ENCODE data around the gene AMH. TPM values are rescaled to one million over a fixed set of nuclear protein-coding genes. Genes with fewer than 3 reads are reported as not detected.

AMH gene
- total RNA-seq, 1 donor, result under 0.01 TPM

DNA sequence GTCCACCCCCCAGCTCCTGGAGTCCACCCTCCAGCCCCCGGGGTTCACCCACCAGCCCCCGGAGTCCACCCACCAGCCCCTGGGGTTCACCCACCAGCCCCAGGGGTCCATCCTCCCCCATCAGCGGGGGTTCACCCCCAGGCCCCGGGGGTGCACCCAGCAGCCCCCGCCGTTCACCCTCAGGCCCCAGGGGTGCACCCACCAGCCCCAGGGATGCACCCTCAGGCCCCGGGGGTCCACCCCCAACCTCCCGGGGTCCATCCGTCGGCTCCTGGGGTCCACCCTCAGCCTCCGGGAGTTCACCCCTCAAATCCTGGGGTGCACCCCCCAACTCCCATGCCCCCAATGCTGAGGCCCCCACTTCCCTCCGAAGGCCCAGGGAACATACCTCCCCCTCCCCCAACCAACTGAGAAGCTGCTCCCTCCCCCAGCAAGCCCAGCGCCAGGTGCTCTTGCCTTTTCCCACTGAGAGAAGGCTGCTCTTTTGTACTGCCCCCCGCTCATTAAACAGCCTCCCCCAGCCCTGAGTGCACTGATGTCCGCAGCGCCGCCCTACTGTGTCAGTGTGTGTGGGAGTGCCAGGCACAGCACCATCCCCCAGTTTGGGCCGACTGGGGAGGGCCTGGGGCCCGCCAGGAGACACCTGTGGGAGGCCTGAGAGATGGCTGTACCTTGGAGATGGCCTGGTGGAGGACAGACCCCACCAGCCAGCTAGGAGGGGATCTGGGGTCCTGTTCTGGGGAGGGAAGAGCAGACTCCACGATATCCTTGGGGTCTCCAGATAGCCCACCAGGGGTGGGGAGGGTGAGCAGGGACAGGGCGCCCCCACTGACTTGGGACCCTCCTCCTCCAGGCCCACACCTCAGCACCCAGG, 750 bp upstream of the AMH start:
- peaks cover 46% of the 10 kb centered on the region for H4K20me1 ChIP-seq (ENCODE audit: insufficient read depth, low read length)
- H3K36me3 ChIP-seq (ENCODE audit: insufficient read depth, low read length), result peaks cover 35% of the 10 kb centered on the region
- peaks cover 26% of the 10 kb centered on the region for H3K79me2 ChIP-seq (ENCODE audit: insufficient read depth, low read length)
- peaks cover 37% of the 10 kb centered on the region for H3K27me3 ChIP-seq (ENCODE audit: insufficient read depth, low read length)
- H3K4me1 ChIP-seq (ENCODE audit: insufficient read depth, low read length), result no peaks in the 10 kb centered on the region
- H3K9me3 ChIP-seq (ENCODE audit: low read depth, low read length), result no peaks in the 10 kb centered on the region
- TF ChIP-seq, protein P1, sequence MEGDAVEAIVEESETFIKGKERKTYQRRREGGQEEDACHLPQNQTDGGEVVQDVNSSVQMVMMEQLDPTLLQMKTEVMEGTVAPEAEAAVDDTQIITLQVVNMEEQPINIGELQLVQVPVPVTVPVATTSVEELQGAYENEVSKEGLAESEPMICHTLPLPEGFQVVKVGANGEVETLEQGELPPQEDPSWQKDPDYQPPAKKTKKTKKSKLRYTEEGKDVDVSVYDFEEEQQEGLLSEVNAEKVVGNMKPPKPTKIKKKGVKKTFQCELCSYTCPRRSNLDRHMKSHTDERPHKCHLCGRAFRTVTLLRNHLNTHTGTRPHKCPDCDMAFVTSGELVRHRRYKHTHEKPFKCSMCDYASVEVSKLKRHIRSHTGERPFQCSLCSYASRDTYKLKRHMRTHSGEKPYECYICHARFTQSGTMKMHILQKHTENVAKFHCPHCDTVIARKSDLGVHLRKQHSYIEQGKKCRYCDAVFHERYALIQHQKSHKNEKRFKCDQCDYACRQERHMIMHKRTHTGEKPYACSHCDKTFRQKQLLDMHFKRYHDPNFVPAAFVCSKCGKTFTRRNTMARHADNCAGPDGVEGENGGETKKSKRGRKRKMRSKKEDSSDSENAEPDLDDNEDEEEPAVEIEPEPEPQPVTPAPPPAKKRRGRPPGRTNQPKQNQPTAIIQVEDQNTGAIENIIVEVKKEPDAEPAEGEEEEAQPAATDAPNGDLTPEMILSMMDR (IDR thresholded peaks at IDR 0.05; ENCODE audit: extremely low read depth, low read depth, low read length), result no peak
- DNase-seq (ENCODE audit: insufficient read length, low spot score, missing footprints), result peak; percentile 80
- H3K4me3 ChIP-seq (ENCODE audit: insufficient read depth, low read length), result no peak overlapping the region
- no peak overlapping the region for H3K27ac ChIP-seq (ENCODE audit: low read depth, low read length)
- no peak overlapping the region for H2AFZ ChIP-seq (ENCODE audit: low read length)
- H3K4me2 ChIP-seq (ENCODE audit: insufficient read depth, low read length), result no peak overlapping the region

DNA sequence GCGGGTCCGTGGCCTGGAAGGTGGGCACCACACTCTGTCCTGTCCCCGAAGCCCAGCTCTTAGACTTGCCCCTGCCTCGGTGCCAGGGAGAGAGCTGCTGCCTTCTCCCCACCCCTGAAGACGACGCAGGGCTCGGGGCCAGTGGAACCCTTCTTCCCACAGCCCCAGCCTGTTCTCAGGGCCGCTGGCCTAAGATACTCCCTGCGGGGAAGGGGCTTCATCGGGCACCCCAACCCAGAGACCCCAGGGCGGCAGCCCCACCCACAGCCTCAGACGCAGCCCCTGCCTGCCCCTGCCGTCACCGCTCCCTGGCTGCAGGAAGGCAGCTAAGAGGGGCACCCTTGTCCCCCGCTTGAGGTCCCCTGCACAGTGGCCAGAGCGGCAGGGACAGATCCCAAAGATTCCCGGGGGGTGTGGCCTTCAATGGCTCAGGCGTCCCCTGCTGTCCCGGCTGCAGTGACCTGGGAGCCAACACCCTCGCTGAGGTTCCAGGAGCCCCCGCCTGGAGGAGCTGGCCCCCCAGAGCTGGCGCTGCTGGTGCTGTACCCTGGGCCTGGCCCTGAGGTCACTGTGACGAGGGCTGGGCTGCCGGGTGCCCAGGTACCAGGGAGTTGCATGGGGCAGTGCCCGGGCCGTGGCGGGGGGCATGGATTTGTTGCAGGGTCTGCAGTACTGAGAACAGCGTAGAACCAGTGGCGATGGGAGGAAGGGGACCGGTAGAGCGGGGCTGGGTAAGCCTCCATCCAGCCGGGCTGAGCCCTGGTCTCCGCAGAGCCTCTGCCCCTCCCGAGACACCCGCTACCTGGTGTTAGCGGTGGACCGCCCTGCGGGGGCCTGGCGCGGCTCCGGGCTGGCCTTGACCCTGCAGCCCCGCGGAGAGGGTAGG, 1.0 kb downstream of the AMH start:
- Histone ChIP-seq H2AFZ (ENCODE audit: low read length) (no peak overlapping the region), H3K27me3 (ENCODE audit: insufficient read depth, low read length) (peaks cover 47% of the 10 kb centered on the region), H3K9me3 (ENCODE audit: low read depth, low read length) (no peaks in the 10 kb centered on the region), H4K20me1 (ENCODE audit: insufficient read depth, low read length) (peaks cover 40% of the 10 kb centered on the region), H3K79me2 (ENCODE audit: insufficient read depth, low read length) (peaks cover 9% of the 10 kb centered on the region), H3K4me1 (ENCODE audit: insufficient read depth, low read length) (no peaks in the 10 kb centered on the region), H3K4me2 (ENCODE audit: insufficient read depth, low read length) (no peak overlapping the region), H3K27ac (ENCODE audit: low read depth, low read length) (no peak overlapping the region), H3K4me3 (ENCODE audit: insufficient read depth, low read length) (no peak overlapping the region), H3K36me3 (ENCODE audit: insufficient read depth, low read length) (peaks cover 21% of the 10 kb centered on the region)
- TF ChIP-seq, protein P1 (IDR thresholded peaks at IDR 0.05; ENCODE audit: extremely low read depth, low read depth, low read length), result no peak
- peak; percentile 92 for DNase-seq (ENCODE audit: insufficient read length, low spot score, missing footprints)

DNA sequence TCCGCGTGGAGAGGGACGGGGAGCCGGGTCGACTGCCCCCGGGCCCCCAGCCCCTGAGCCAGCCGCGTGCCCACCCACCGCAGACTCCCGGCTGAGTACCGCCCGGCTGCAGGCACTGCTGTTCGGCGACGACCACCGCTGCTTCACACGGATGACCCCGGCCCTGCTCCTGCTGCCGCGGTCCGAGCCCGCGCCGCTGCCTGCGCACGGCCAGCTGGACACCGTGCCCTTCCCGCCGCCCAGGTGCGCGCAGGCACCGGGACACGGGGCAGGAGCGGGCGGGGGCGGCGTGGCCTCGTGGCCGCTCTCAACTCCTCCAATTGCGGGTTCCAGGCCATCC, 1.6 kb downstream of the AMH start:
- Histone ChIP-seq H2AFZ (ENCODE audit: low read length) (no peak overlapping the region), H4K20me1 (ENCODE audit: insufficient read depth, low read length) (peaks cover 33% of the 10 kb centered on the region)
- TF ChIP-seq, protein P1 (IDR thresholded peaks at IDR 0.05; ENCODE audit: extremely low read depth, low read depth, low read length), result no peak

More for the DNA sequence above, 1.6 kb downstream of the AMH start:
- H3K4me3 ChIP-seq (ENCODE audit: insufficient read depth, low read length), result no peak overlapping the region
- H3K79me2 ChIP-seq (ENCODE audit: insufficient read depth, low read length), result peaks cover 3% of the 10 kb centered on the region
- H3K27me3 ChIP-seq (ENCODE audit: insufficient read depth, low read length), result peaks cover 47% of the 10 kb centered on the region
- H3K4me1 ChIP-seq (ENCODE audit: insufficient read depth, low read length), result no peaks in the 10 kb centered on the region
- H3K9me3 ChIP-seq (ENCODE audit: low read depth, low read length), result no peaks in the 10 kb centered on the region
- H3K36me3 ChIP-seq (ENCODE audit: insufficient read depth, low read length), result peaks cover 15% of the 10 kb centered on the region
- no peak for DNase-seq (ENCODE audit: insufficient read length, low spot score, missing footprints)
- no peak overlapping the region for H3K4me2 ChIP-seq (ENCODE audit: insufficient read depth, low read length)
- H3K27ac ChIP-seq (ENCODE audit: low read depth, low read length), result no peak overlapping the region
